ENCODE data around the gene CPNE7.

DNA sequence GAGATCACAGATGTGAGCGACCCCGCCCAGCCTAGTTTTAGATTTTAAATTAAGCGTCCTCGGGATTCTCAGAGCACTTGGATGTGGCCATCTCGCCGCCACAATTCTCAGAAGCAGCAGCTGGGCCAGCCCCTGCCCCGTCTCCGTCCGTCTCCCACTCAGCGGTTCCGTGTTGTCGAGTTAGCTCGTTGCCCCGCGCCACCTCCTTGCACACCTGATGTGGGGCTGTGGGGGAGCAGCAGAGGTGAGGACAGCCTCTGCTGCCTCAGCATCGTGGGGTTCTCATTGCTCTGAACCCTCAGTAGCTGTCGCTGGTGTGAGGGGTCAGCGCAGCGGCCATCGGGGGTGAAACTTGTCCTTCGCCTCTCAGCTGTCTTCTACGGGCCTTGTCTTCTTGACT is 23.2 kb upstream of the CPNE7 start:
- TF ChIP-seq, protein P1, sequence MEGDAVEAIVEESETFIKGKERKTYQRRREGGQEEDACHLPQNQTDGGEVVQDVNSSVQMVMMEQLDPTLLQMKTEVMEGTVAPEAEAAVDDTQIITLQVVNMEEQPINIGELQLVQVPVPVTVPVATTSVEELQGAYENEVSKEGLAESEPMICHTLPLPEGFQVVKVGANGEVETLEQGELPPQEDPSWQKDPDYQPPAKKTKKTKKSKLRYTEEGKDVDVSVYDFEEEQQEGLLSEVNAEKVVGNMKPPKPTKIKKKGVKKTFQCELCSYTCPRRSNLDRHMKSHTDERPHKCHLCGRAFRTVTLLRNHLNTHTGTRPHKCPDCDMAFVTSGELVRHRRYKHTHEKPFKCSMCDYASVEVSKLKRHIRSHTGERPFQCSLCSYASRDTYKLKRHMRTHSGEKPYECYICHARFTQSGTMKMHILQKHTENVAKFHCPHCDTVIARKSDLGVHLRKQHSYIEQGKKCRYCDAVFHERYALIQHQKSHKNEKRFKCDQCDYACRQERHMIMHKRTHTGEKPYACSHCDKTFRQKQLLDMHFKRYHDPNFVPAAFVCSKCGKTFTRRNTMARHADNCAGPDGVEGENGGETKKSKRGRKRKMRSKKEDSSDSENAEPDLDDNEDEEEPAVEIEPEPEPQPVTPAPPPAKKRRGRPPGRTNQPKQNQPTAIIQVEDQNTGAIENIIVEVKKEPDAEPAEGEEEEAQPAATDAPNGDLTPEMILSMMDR (IDR thresholded peaks at IDR 0.05; ENCODE audit: low read depth, low read length, poor library complexity, severe bottlenecking): no peak
- TF ChIP-seq EZH2phosphoT487 (IDR thresholded peaks at IDR 0.05; ENCODE audit: borderline replicate concordance, low read length): no peak

All from DOHH2 (cell line).